Measurements from ENCODE around the gene ACACB.

The ACACB gene

GRCh38 chr12:109308534-109309380 is 192.4 kb downstream of the ACACB start, which contains the start of gene FOXN4:
FOXN4 (minus strand) TSS chr12:109309284; CDS start chr12:109308321, 963 bp downstream.
- DNase-seq: no peak

- no peak for DNase-seq
Measured at GRCh38 chr12:109309381-109310246, 193.2 kb downstream of the ACACB start.

DNA sequence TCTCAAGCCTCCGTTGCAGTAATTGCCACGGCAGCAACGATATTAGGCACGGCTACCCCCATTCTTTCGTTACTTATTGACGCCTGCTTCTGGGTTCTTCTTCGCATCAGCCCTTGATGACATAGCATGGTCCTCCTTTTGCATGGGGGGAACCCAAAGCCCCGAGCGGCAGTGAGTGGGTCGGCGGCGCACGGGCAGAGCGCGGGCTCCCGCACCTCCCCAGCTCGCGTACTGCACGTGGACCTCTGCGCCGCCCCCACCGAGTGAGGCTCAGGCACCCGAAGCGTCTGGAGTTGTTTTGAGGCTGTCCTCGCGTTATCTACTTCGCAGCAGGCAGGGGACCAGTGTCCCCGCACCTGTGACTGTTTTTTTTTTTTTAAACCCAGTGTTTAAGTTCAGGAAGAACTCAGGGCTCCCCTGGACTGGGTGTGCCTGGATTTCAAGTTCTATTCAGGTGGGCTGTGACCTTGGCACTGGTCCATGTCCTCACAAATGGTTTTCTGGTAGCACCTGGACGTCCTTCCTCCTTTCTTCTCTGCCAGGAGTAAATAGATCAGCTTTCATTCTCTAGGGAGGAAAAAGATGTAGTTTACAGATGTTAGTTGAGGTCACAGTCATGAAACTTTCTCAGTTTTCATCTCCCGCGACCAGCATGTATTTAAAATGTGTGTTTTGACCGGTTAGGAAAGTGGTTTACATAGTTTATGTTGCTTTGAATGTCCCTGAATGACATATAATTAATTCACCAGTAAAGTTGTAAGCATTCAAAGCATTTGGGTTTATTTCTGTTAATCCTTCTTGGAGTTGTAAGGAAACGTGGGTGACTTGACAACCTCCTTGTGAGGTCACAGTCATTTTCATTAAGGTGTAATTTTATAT is 194.1 kb downstream of the ACACB start:
- DNase-seq: no peak
